Measurements from ENCODE around the gene IL11RA.
A peak's percentile ranks its signal among the peaks of the same experiment; 100 is the strongest.
"Not testable (repeated sequence)": the region's sequence is repeated elsewhere in the genome, so short reads cannot be mapped to it uniquely, and the experiment has no call there.

Gene IL11RA

DNA sequence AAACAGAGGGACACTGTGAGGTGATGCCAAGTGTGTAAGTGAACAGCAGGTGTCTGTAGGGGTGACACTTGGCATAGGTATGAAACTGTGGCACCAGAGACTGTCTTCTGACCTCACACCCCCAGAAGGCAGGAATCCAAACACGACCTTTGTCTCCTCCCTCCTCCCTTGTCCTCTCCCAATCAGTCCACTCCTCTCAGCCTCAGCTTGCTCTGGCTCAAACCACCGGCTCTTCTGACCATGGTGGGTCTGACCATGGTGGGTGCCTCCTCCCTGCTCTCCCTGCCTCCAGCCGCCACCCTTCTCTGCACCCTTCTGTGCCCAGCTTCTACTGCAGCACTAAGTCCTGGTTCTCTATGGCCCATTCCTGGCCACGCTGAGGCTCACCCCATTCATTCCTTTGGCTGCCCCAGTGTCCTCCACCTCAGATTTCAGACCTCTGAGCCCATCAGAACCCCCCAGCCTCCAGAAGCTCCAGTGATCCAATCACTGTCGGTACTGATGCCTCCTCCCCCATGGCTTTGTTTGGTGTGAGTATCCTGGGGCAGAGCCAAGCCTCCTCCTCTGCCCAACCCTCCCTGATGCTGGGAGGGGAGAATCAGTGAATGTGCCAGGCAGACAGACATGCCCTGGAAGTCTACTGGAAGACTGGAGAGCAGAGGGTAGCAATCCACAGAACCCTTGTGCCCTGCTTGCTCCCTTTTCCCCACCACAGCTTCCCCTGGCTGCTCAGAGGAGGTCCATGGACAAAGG lies 21.4 kb upstream of the IL11RA start:
- no peak for DNase-seq

DNA sequence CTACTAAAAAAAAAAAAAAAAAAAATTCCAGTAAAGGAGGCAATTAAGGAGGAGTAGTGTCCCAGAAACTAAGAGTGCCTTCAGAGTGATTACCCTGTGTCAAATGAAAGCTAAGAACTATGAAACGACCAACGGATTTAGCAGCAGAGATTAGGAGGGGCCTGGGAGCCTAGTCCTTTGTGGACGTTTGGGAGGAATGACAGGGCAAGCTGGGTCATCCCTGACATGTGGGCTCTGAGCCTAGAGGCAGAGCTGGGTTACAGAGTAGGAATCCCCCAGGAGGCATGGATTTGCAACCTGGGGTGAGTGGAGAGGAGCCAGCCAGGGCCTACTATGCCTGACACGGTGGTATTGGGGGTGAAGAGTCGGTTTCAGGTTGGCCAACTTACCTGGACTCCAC lies 18.8 kb upstream of the IL11RA start:
- no peak for DNase-seq

GRCh38 chr9:34633851-34634550 lies 18.0 kb upstream of the IL11RA start:
- peak; percentile 76 for DNase-seq

DNA sequence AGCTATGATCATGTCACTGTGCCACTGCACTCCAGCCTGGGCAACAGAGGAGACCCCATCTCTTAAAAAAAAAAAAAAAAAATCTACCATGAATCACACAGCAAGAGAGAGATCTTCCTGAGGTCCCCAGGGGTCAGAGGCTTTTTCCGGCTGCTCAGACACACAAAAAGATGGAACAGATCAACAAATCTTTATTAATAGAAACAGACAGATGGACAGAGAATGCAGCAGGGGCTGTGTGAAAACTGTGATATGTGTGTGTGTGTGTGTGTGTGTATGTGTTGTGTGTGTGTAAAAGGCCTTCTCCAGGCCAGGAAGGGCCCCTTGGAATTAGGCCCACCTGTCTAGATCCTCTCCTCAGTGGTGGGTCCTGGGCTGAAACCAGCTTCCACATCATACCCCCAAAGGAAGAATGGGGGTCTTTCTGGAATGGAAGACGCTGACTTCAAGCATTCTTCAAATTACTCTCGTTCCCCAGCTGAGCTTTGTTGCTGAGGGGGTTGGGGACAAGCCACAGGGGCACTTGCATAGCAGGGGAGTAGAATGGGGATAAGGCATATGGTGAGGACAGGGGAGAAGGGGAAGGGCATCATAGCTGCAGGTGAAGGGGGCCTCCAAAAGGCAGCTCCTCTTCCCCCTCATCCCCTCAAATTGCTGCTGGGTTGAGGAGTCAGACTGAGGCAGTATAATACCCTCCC lies 17.3 kb upstream of the IL11RA start:
- DNase-seq, result no peak

- no peak for DNase-seq
Observed at GRCh38 chr9:34635556-34635955, 16.4 kb upstream of the IL11RA start.

DNA sequence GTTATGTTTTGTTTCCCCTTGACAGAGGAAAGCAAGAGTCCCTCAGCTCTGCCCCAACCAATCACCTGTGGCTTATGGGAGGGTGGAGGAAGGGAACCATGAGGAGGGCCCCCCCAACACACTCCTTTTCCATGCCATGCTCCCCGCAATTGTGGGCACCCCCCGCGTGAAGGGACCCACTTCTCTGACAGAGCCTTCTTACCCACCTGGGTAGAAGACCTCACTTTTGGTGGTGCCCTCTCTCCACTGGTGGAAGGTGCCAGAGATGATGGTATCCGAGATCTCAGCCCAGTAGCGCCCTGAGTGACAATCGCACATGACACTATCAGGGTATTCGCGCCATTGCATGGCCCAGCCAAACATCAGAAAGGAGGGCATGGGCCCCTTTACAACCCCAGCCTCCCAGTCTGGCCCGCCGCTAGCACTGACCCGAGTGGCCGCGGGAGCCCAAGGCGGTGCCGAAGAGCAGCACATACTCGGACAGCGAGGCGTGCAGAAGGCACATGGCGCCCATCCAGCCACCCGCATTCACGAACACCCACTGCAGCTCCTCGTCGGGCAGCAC lies 15.1 kb upstream of the IL11RA start:
- peak; percentile 55 for DNase-seq

GRCh38 chr9:34637356-34638137 lies 14.4 kb upstream of the IL11RA start, which contains the start of gene SIGMAR1:
SIGMAR1 (minus strand) TSS chr9:34637787; CDS start chr9:34637697, 90 bp downstream.
- peak; percentile 94 for DNase-seq

DNA sequence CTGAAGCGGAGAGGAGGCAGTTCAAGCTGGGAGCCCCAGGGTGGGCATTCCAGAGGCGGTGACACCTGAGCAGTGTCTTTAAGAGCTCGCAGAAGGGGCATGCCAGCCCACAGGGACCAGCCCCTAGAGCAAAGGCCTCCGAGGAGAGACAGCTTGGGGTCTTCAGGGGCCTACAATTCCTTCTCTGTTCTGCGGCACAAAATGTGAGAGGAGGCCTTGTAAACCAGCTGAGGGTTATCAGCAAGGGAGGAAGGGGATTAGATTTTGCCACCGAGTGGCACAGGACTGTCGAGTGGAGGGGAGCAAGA lies 13.9 kb upstream of the IL11RA start:
- DNase-seq, result no peak

- not testable (repeated sequence) for DNase-seq
Observed at GRCh38 chr9:34639322-34639721, 12.7 kb upstream of the IL11RA start.

DNA sequence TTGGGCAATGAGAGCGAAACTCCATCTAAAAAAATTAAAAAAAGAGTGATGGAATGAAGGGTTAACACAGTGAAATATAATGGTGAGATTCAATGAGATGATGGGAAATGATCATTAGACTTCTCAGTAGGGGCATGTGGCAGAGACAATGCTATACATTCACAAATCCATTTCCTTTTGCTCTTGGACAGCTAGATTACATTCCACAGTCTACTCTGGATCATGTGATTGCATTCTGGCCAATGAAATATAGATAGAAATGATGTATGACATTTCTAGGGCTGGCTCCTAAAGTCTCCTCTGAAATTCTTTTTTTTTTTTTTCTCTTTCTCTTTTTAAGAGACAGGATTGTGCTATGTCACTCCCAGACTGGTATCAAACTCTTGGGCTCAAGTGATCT lies 9.3 kb upstream of the IL11RA start:
- DNase-seq, result no peak

- DNase-seq, result no peak
Observed at GRCh38 chr9:34644766-34645314, 7.1 kb upstream of the IL11RA start.

GRCh38 chr9:34646211-34647083 lies 5.5 kb upstream of the IL11RA start, which contains the start of gene GALT:
GALT (plus strand) TSS chr9:34646675; CDS start chr9:34646705, 30 bp downstream.
- peak; percentile 98 for DNase-seq

DNA sequence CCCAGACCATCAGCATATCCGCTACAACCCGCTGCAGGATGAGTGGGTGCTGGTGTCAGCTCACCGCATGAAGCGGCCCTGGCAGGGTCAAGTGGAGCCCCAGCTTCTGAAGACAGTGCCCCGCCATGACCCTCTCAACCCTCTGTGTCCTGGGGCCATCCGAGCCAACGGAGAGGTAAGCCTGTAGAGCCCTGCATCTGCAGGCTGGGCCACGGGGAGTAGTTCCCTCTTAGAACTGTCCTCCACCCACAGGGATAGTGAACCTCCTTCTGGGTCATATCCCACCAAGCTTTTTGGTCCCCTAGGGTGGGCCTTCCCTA lies 4.9 kb upstream of the IL11RA start:
- DNase-seq, result no peak

DNA sequence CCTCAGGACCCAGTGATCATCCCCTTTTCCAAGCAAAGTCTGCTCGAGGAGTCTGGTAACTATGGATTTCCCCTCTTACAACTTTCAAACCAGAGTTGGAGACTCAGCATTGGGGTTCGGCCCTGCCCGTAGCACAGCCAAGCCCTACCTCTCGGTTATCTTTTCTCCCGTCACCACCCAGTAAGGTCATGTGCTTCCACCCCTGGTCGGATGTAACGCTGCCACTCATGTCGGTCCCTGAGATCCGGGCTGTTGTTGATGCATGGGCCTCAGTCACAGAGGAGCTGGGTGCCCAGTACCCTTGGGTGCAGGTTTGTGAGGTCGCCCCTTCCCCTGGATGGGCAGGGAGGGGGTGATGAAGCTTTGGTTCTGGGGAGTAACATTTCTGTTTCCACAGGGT lies 4.3 kb upstream of the IL11RA start:
- DNase-seq, result no peak

DNA sequence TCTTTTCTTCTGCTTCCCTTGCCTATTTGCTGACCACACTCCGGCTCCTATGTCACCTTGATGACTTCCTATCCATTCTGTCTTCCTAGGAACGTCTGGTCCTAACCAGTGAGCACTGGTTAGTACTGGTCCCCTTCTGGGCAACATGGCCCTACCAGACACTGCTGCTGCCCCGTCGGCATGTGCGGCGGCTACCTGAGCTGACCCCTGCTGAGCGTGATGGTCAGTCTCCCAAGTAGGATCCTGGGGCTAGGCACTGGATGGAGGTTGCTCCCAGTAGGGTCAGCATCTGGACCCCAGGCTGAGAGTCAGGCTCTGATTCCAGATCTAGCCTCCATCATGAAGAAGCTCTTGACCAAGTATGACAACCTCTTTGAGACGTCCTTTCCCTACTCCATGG lies 3.3 kb upstream of the IL11RA start:
- DNase-seq, result no peak

- no peak for DNase-seq
Observed at GRCh38 chr9:34650816-34651215, 1.2 kb upstream of the IL11RA start.

GRCh38 chr9:34651321-34651720 lies 664 bp upstream of the IL11RA start:
- no peak for DNase-seq

- no peak for DNase-seq
Observed at GRCh38 chr9:34652602-34653000, 616 bp downstream of the IL11RA start.

DNA sequence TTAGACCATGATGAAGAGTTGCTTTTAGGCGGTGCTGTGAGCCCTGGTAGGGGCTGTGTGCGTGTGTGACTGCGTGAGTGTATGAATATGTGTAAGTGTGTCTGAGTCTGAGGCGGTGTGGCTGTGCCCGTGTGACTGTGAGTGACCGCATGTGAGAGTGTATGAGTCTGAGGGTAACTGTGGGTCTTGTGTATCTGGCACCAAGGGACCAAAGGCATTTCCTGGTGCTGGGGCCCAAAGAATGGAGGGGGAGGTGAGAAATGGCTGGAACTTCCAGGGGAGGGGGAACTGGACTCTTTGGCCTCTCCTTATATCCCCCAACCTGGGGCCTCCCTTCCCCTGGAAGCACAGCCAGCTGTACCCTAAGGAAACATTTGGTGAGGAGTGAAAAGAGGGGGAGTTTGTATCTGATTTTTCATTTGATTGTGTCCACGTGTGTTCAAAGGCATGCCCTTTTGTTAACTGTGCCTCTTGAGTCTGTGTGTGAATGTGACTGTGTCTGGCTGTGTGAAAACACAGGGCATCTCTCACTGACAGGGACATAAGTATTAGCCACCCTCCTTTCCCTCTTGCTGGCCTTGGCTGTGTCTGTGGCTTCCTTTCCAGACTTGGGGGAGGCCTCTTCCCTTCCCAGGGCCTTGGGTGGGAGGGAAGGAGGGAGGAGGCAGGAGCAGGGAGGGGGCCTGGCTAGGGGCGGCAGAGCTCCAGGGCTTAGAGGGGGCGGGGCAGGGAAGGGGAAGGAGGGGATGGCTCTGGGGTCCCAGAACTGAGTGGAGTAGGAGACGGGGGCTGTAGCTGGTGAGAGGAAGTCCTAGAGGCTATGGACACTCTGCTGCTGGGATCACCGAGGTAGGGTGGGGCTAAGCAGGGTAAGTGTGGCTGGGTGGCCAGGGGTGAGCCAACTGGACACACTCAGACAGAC lies 1.4 kb downstream of the IL11RA start:
- DNase-seq, result no peak

DNA sequence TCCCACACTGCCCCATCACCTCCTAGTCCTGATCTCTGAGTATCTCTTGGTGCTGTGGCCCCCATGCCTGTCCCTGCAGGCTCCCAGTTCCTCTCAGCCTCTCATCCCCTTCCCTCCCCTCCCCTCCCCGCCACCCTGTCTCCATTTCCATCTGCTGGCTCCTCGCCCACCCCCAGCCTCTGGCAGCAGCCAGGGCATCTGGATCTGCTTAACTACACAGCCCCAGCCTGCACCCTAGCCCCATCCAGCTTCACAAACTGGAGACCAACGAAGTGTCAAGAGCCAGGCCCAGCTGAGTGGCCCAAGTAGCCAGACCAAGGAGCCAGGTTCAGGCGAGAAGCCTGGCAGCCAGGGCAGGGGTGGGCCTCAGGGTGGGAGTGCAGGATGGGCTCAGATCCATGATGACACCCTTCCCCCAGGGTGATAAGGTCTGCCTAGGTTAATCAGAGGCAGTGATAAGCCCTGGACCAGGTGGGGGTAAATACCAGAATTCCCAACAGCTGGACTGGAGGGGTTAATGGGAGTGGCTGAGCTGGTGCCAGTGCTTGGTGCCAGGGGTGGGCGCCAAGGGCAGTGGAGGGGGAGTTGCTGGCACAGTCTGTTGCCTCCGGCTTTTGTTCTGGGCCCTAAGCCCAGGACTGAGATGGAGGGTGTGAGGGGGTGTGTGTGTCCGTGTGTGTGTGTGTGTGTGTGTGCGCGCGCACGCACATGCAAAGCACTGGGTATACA lies 2.5 kb downstream of the IL11RA start:
- no peak for DNase-seq
